CD14-positive monocyte (primary cell): ENCODE results near the gene CGB8. TPM values are rescaled to one million over a fixed set of nuclear protein-coding genes. Genes with fewer than 3 reads are reported as not detected.
A peak's percentile ranks its signal among the peaks of the same experiment; 100 is the strongest.

Experiments used
- DNase-seq, 3 donors: peaks; one replicate each; pipeline ENCODE4 v3.0.0-alpha.2; 2011 to 2022
- H2AFZ ChIP-seq: 2 replicates; pipeline ENCODE4 v1.6.0; 2012; ENCODE audit warnings: mild to moderate bottlenecking, low read depth, low read length, inconsistent platforms; ENCODE audit not compliant: insufficient read depth, poor library complexity, severe bottlenecking
- H3K27ac ChIP-seq, 2 donors: 1 replicate in 1 of 2; 2 replicates in 1 of 2; pipeline ENCODE4 v1.5.1; 2012 to 2013; ENCODE audit warnings: low read length in 2 of 2, control low read depth in 1 of 2, inconsistent platforms in 1 of 2, low read depth in 1 of 2, mild to moderate bottlenecking in 1 of 2
- H3K27me3 ChIP-seq, 2 donors: one replicate each; pipeline versions ENCODE4 v1.6.0 to v1.6.1; 2011 to 2013; ENCODE audit warnings: low read length in 2 of 2; ENCODE audit not compliant: control insufficient read depth in 2 of 2, insufficient read depth in 2 of 2
- H3K36me3 ChIP-seq, 2 donors: replicated peaks in 1 of 2; 1 replicate in 1 of 2; 2 replicates in 1 of 2; pipeline versions ENCODE4 v1.5.1 to v1.6.1; 2012 to 2013; ENCODE audit warnings: low read length in 2 of 2, control low read depth in 1 of 2, inconsistent platforms in 1 of 2, mild to moderate bottlenecking in 1 of 2; ENCODE audit not compliant: insufficient read depth in 2 of 2, control insufficient read depth in 1 of 2
- H3K4me1 ChIP-seq, 2 donors: 1 replicate in 1 of 2; 2 replicates in 1 of 2; pipeline versions ENCODE4 v1.5.1 to v1.6.1; 2012 to 2013; ENCODE audit warnings: low read length in 2 of 2, control low read depth in 1 of 2, inconsistent platforms in 1 of 2, mild to moderate bottlenecking in 1 of 2, moderate library complexity in 1 of 2; ENCODE audit not compliant: insufficient read depth in 2 of 2, control insufficient read depth in 1 of 2
- H3K4me2 ChIP-seq: replicated peaks from 2 replicates; pipeline ENCODE3; 2012; ENCODE audit warnings: low read length, moderate library complexity, mild to moderate bottlenecking; ENCODE audit not compliant: poor library complexity, severe bottlenecking; ENCODE audit errors: extremely low read depth
- H3K4me3 ChIP-seq, 3 experiments: fragments of 200-600 bp in 1 of 3; sonication (generic) in 1 of 3; replicated peaks in 1 of 3; 1 replicate in 2 of 3; 2 replicates in 1 of 3; pipeline ENCODE4 v1.5.1; 2011 to 2013; ENCODE audit warnings: low read length in 3 of 3, mild to moderate bottlenecking in 3 of 3, control low read depth in 2 of 3, low read depth in 2 of 3, inconsistent platforms in 1 of 3, moderate library complexity in 1 of 3
- H3K79me2 ChIP-seq: 2 replicates; pipeline ENCODE4 v1.6.0; 2012; ENCODE audit warnings: mild to moderate bottlenecking, control low read depth, inconsistent platforms, low read length, moderate library complexity; ENCODE audit not compliant: insufficient read depth
- H3K9ac ChIP-seq: 2 replicates; pipeline ENCODE4 v1.6.0; 2017; ENCODE audit warnings: low read length, mild to moderate bottlenecking; ENCODE audit not compliant: insufficient read depth, poor library complexity, severe bottlenecking
- H3K9me3 ChIP-seq, 2 donors: replicated peaks in 1 of 2; 1 replicate in 1 of 2; 2 replicates in 1 of 2; pipeline versions ENCODE4 v1.5.1 to v1.6.1; 2012 to 2013; ENCODE audit warnings: low read length in 2 of 2, control low read depth in 1 of 2; ENCODE audit not compliant: control insufficient read depth in 1 of 2, insufficient read depth in 1 of 2
- H4K20me1 ChIP-seq: 2 replicates; pipeline ENCODE4 v1.6.0; 2012; ENCODE audit warnings: mild to moderate bottlenecking, low read length, control low read depth, moderate library complexity; ENCODE audit not compliant: insufficient read depth
- H3K27ac Mint-ChIP-seq, 7 donors: one replicate each; pipeline ENCODE4 v1.8.0; 2020; ENCODE audit warnings: mild to moderate bottlenecking in 7 of 7, mixed read lengths in 7 of 7, moderate library complexity in 6 of 7, inconsistent platforms in 2 of 7
- H3K27me3 Mint-ChIP-seq, 3 donors: one replicate each; pipeline ENCODE4 v1.8.0; 2021 to 2022; ENCODE audit warnings: low read depth in 3 of 3, mild to moderate bottlenecking in 3 of 3, mixed read lengths in 3 of 3, moderate library complexity in 3 of 3, inconsistent platforms in 1 of 3
- H3K36me3 Mint-ChIP-seq, 2 donors: one replicate each; pipeline ENCODE4 v1.8.0; 2020; ENCODE audit warnings: mixed read lengths in 2 of 2, inconsistent platforms in 1 of 2, mild to moderate bottlenecking in 1 of 2
- H3K4me1 Mint-ChIP-seq: one replicate; pipeline ENCODE4 v1.8.0; 2020; ENCODE audit warnings: mild to moderate bottlenecking, mixed read lengths
- H3K4me3 Mint-ChIP-seq, 2 donors: one replicate each; pipeline ENCODE4 v1.8.0; 2020; ENCODE audit warnings: mild to moderate bottlenecking in 2 of 2, mixed read lengths in 2 of 2, moderate library complexity in 1 of 2
- H3K9me3 Mint-ChIP-seq, 7 donors: one replicate each; pipeline ENCODE4 v1.8.0; 2020 to 2022; ENCODE audit warnings: mixed read lengths in 7 of 7, mild to moderate bottlenecking in 6 of 7, moderate library complexity in 6 of 7, inconsistent platforms in 2 of 7
- WGBS: methylation state at CpG from one replicate; pipeline ENCODE4 v1.1.5; 2013; ENCODE audit warnings: missing lambda C conversion rate; ENCODE audit not compliant: insufficient coverage; 5-methylcytosine and 5-hydroxymethylcytosine counted together
- intact Hi-C, 2 donors: fragments of 100-400 bp; cut with micrococcal nuclease; formaldehyde crosslinking; loops; one replicate each; pipeline versions ENCODE4 v1.15.0 to v1.15.1; 2023
- polyA plus RNA-seq, 3 donors: library from polyadenylated mRNA; depleted of rRNA in 1 of 3; unstranded in 2 of 3; stranded (reverse) in 1 of 3; fragments of 300-500 nt in 2 of 3; fragments of >200 nt in 1 of 3; fragmentation: Illumina TruSeq in 2 of 3; gene quantifications; 1 replicate in 2 of 3; 2 replicates in 1 of 3; pipeline ENCODE4 v1.2.3, GENCODE V29; 2012 to 2021
- TF ChIP-seq, protein P1 (sequence below): fragments of 200-600 bp; IDR thresholded peaks from one replicate; pipeline ENCODE4 v1.8.0; 2022; ENCODE audit warnings: antibody characterized with exemption, mild to moderate bottlenecking

CGB8 gene
- polyA plus RNA-seq, 3 donors, result not detected

DNA sequence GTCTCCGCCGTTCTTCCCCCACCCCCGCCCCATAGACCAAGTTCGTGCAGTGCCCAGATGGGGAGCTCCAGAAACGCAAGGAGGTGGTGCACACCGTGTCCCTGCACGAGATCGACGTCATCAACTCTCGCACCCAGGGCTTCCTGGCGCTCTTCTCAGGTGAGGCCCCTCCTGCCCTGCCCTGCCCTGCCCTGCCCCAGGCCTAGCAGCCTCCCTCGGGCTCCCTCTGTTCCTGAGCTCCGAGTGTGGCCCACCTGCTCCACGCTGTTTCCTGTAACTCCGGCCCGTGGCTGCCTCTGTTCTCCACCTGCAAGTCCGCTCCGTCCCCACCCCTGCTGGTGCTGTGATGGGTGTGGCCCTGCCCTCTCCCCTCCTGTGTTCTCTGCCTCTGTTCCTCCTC, 38.5 kb downstream of the CGB8 start:
- Histone ChIP-seq H3K9me3 (no peaks in the 10 kb centered on the region), H2AFZ (no peak overlapping the region), H3K27ac (no peak overlapping the region), H3K36me3 (peaks cover 62 to 76% of the 10 kb centered on the region in 2 donors), H3K79me2 (no peaks in the 10 kb centered on the region), H3K4me3 (no peak overlapping the region), H3K27me3 (no peaks in the 10 kb centered on the region), H4K20me1 (no peaks in the 10 kb centered on the region), H3K4me1 (no peaks in the 10 kb centered on the region), H3K9ac (no peak overlapping the region), H3K4me2 (no peak overlapping the region)
- Mint-ChIP-seq H3K4me1 (no peaks in the 10 kb centered on the region), H3K27me3 (peaks cover 0 to 2% (median 0%) of the 10 kb centered on the region in 3 donors), H3K27ac (peak overlapping the region in 2 of 7 donors; percentile 12 to 50), H3K9me3 (no peaks in the 10 kb centered on the region), H3K4me3 (no peak overlapping the region), H3K36me3 (peaks cover 55 to 89% of the 10 kb centered on the region in 2 donors)
- intact Hi-C loops, result no loop called here
- no peak for DNase-seq
- TF ChIP-seq, protein P1, sequence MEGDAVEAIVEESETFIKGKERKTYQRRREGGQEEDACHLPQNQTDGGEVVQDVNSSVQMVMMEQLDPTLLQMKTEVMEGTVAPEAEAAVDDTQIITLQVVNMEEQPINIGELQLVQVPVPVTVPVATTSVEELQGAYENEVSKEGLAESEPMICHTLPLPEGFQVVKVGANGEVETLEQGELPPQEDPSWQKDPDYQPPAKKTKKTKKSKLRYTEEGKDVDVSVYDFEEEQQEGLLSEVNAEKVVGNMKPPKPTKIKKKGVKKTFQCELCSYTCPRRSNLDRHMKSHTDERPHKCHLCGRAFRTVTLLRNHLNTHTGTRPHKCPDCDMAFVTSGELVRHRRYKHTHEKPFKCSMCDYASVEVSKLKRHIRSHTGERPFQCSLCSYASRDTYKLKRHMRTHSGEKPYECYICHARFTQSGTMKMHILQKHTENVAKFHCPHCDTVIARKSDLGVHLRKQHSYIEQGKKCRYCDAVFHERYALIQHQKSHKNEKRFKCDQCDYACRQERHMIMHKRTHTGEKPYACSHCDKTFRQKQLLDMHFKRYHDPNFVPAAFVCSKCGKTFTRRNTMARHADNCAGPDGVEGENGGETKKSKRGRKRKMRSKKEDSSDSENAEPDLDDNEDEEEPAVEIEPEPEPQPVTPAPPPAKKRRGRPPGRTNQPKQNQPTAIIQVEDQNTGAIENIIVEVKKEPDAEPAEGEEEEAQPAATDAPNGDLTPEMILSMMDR, result no peak
- WGBS, result 86% methylated on average over 17 of the region's 18 CpGs

DNA sequence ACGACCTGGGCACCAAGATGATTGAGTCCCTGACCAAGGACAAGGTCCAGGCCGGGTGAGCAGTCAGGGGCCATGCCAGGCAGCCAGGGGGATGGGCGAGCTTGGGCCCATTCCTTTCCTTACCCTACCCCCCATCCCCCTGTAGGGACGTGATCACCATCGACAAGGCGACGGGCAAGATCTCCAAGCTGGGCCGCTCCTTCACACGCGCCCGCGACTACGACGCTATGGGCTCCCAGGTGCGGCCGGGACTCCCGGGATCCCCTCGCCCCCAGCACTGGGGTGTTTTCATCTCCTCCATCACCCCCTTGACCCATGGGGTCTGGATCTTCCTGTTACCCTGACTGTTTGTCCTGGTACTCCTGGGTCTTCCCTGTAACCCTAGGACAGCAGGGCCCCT, 39.1 kb downstream of the CGB8 start:
- H3K9ac ChIP-seq, result no peak overlapping the region
- H2AFZ ChIP-seq, result no peak overlapping the region
- no peak overlapping the region for H3K4me3 ChIP-seq
- H3K4me1 ChIP-seq, result no peaks in the 10 kb centered on the region
- Mint-ChIP-seq H3K27me3 (peaks cover 0 to 2% (median 0%) of the 10 kb centered on the region in 3 donors), H3K27ac (peak overlapping the region in 2 of 7 donors; percentile 25 to 45), H3K36me3 (peaks cover 54 to 89% of the 10 kb centered on the region in 2 donors), H3K4me1 (no peaks in the 10 kb centered on the region), H3K4me3 (no peak overlapping the region), H3K9me3 (no peaks in the 10 kb centered on the region)
- no peak overlapping the region for H3K27ac ChIP-seq
- TF ChIP-seq, protein P1, result no peak
- no peak overlapping the region for H3K4me2 ChIP-seq
- no peaks in the 10 kb centered on the region for H4K20me1 ChIP-seq
- no peaks in the 10 kb centered on the region for H3K9me3 ChIP-seq
- no peak for DNase-seq
- no peaks in the 10 kb centered on the region for H3K79me2 ChIP-seq
- H3K27me3 ChIP-seq, result no peaks in the 10 kb centered on the region
- H3K36me3 ChIP-seq, result peaks cover 62 to 76% of the 10 kb centered on the region in 2 donors
- intact Hi-C loops, result no loop called here
- WGBS, result 93% methylated on average over 14 of the region's 18 CpGs
